Endothelial cell of umbilical vein (primary cell): Measurements from ENCODE around the gene CTSW. TPM values are rescaled to one million over a fixed set of nuclear protein-coding genes. Genes with fewer than 3 reads are reported as not detected.

Experiments
- BruUV-seq: library from RNA; stranded (reverse); fragments of 400-500 nt; replicated peaks from 2 replicates; lab custom pipeline; 2021; lab: Mats Ljungman, UMichigan
- CTCF ChIA-PET: fragments of 300-600, 350-600 bp; sonication (Branson Sonifier 250); formaldehyde crosslinking; loops from one replicate; lab custom pipeline; 2021; ENCODE audit warnings: antibody characterized with exemption, inconsistent platforms; lab: Charles Lee
- POLR2A ChIA-PET: fragments of 300-600, 350-600 bp; sonication (Branson Sonifier 250); formaldehyde crosslinking; loops from one replicate; lab custom pipeline; 2021; ENCODE audit warnings: antibody characterized with exemption, inconsistent platforms; lab: Charles Lee
- DNase-seq: peaks from one replicate; pipeline ENCODE4 v3.0.0-alpha.2; 2011; ENCODE audit warnings: low read depth, low spot score
- FAIRE-seq: peaks from 2 replicates; lab custom pipeline; 2011; peaks lifted over from hg19 to GRCh38; lab: Jason Lieb, UNC
- H2AFZ ChIP-seq: 2 replicates; pipeline ENCODE4 v1.6.0; 2012; ENCODE audit warnings: low read depth, low read length, control low read depth, inconsistent platforms
- H3K27ac ChIP-seq: 2 replicates; pipeline ENCODE4 v1.5.1; 2011; ENCODE audit warnings: low read depth, mild to moderate bottlenecking, control low read depth, low read length, moderate library complexity; ENCODE audit not compliant: insufficient read depth
- H3K27me3 ChIP-seq, 2 experiments: 2 replicates each; pipeline versions ENCODE4 v1.6.0 to v1.6.1; 2011; ENCODE audit warnings: low read length in 2 of 2, mixed read lengths in 1 of 2; ENCODE audit not compliant: control insufficient read depth in 2 of 2, insufficient read depth in 2 of 2
- H3K36me3 ChIP-seq, 2 experiments: 2 replicates in 1 of 2; 3 replicates in 1 of 2; pipeline ENCODE4 v1.5.1; 2011; ENCODE audit warnings: low read length in 2 of 2, mild to moderate bottlenecking in 1 of 2, moderate library complexity in 1 of 2; ENCODE audit not compliant: control insufficient read depth in 2 of 2, insufficient read depth in 2 of 2; ENCODE audit errors: extremely low read depth in 1 of 2
- H3K4me1 ChIP-seq: 3 replicates; pipeline ENCODE4 v1.5.1; 2011; ENCODE audit warnings: mild to moderate bottlenecking, low read length; ENCODE audit not compliant: control insufficient read depth, insufficient read depth; ENCODE audit errors: extremely low read depth
- H3K4me2 ChIP-seq: 2 replicates; pipeline ENCODE4 v1.6.1; 2011; ENCODE audit warnings: low read length, control low read depth, mixed read lengths; ENCODE audit not compliant: insufficient read depth
- H3K4me3 ChIP-seq, 3 experiments: fragments of 200-600 bp in 1 of 3; sonication (generic), shearing (Covaris generic) in 1 of 3; replicated peaks in 1 of 3; 2 replicates each; pipeline ENCODE4 v1.5.1; 2011 to 2016; ENCODE audit warnings: control low read depth in 3 of 3, low read length in 3 of 3, mild to moderate bottlenecking in 2 of 3, inconsistent platforms in 1 of 3, low read depth in 1 of 3, moderate library complexity in 1 of 3; ENCODE audit not compliant: insufficient read depth in 1 of 3
- H3K79me2 ChIP-seq: 2 replicates; pipeline ENCODE4 v1.6.0; 2012; ENCODE audit warnings: low read length, inconsistent platforms; ENCODE audit not compliant: control insufficient read depth, insufficient read depth
- H3K9ac ChIP-seq: replicated peaks from 2 replicates; pipeline ENCODE3; 2011; ENCODE audit warnings: low read length, control low read depth; ENCODE audit not compliant: insufficient read depth; ENCODE audit errors: extremely low read depth
- H3K9me1 ChIP-seq: replicated peaks from 3 replicates; pipeline ENCODE4 v1.6.0; 2011; ENCODE audit warnings: mild to moderate bottlenecking, low read length; ENCODE audit not compliant: control insufficient read depth, insufficient read depth; ENCODE audit errors: extremely low read depth
- H3K9me3 ChIP-seq: replicated peaks from 2 replicates; pipeline ENCODE4 v1.5.1; 2012; ENCODE audit warnings: low read length, inconsistent platforms; ENCODE audit not compliant: control insufficient read depth, insufficient read depth
- H4K20me1 ChIP-seq: replicated peaks from 2 replicates; pipeline ENCODE3; 2011; ENCODE audit warnings: mild to moderate bottlenecking, low read length; ENCODE audit not compliant: control insufficient read depth, insufficient read depth; ENCODE audit errors: extremely low read depth
- CTCF ChIP-seq, 2 donors: IDR thresholded peaks; 1 replicate in 1 of 2; 2 replicates in 1 of 2; pipeline ENCODE4 v1.5.1; 2011; ENCODE audit warnings: low read length in 2 of 2, mild to moderate bottlenecking in 2 of 2, moderate library complexity in 2 of 2, control low read depth in 1 of 2, inconsistent platforms in 1 of 2, low read depth in 1 of 2; ENCODE audit not compliant: insufficient read depth in 1 of 2; ENCODE audit errors: extremely low read depth in 1 of 2
- FOS ChIP-seq: IDR thresholded peaks from 2 replicates; pipeline ENCODE4 v1.6.1; 2011; ENCODE audit warnings: mild to moderate bottlenecking, low read length, moderate library complexity, borderline replicate concordance; ENCODE audit not compliant: insufficient read depth
- JUN ChIP-seq: IDR thresholded peaks from 2 replicates; pipeline ENCODE4 v1.6.1; 2011; ENCODE audit warnings: borderline replicate concordance, low read depth; ENCODE audit not compliant: insufficient read length, insufficient read depth
- POLR2A ChIP-seq: IDR thresholded peaks from 2 replicates; pipeline ENCODE4 v1.6.1; 2012; ENCODE audit warnings: low read depth, mild to moderate bottlenecking, control low read depth, low read length
- POLR2AphosphoS5 ChIP-seq: IDR thresholded peaks from 2 replicates; pipeline ENCODE4 v1.6.1; 2012; ENCODE audit warnings: low read depth, mild to moderate bottlenecking, control low read depth, low read length, moderate library complexity; ENCODE audit not compliant: insufficient read depth
- dilution Hi-C: fragments of 300-500 bp; cut with MboI; formaldehyde crosslinking; loops from one replicate; pipeline ENCODE4 v1.15.0; 2019; ENCODE audit warnings: low sequenced_read_pairs; ENCODE audit not compliant: extremely low pct_ligation_motif_present
- intact Hi-C: fragments of 100-400 bp; cut with micrococcal nuclease; formaldehyde crosslinking; loops from one replicate; pipeline ENCODE4 v1.10.0; 2022
- polyA plus RNA-seq, 4 experiments: library from polyadenylated mRNA; depleted of rRNA in 3 of 4; stranded (reverse) in 3 of 4; unstranded in 1 of 4; fragments of >200 nt; gene quantifications; 2 replicates each; pipeline versions ENCODE4 v1.2.1 to v1.2.3, GENCODE V29; 2011 to 2012; ENCODE audit warnings: missing spikeins in 1 of 4
- total RNA-seq: library from RNA; stranded (reverse); gene quantifications from 2 replicates; pipeline ENCODE4 v1.2.3, GENCODE V29; 2021

The CTSW gene
- total and polyA plus RNA-seq, 2 donors (not counting 3 experiments of a cell fraction or from before 2014, with no cell fraction given): not detected

GRCh38 chr11:65859812-65860277, 19.8 kb upstream of the CTSW start:
- Histone ChIP-seq H3K9me1 (no peaks in the 10 kb centered on the region), H2AFZ (peak overlapping the region; percentile 30), H3K4me3 (peak overlapping the region in 2 of 3 experiments; percentile 71 to 76), H4K20me1 (peaks cover 4% of the 10 kb centered on the region), H3K9me3 (no peaks in the 10 kb centered on the region), H3K4me2 (peak overlapping the region; percentile 56), H3K27ac (peak overlapping the region; percentile 77), H3K9ac (peak overlapping the region; percentile 75), H3K4me1 (peaks cover 41% of the 10 kb centered on the region), H3K27me3 (no peaks in the 10 kb centered on the region), H3K79me2 (peaks cover 64% of the 10 kb centered on the region), H3K36me3 (peaks cover 21 to 31% of the 10 kb centered on the region in 2 experiments)
- no peak for TF ChIP-seq JUN
- TF ChIP-seq POLR2AphosphoS5: no peak
- TF ChIP-seq FOS: no peak
- TF ChIP-seq POLR2A: no peak
- TF ChIP-seq CTCF (IDR thresholded peaks at IDR 0.05; ENCODE audit: extremely low read depth in 1 of 2, insufficient read depth in 1 of 2, low read depth in 1 of 2, low read length in 2 of 2): no peak
- intact Hi-C loops: loop anchor here (1.0 to 2.0 kb wide), 6 partner anchors 12 to 207 kb away; partner anchors contain the start of genes EFEMP2, FIBP, SART1 and SF3B2
- ChIA-PET CTCF (interaction anchor here (0.5 to 4.8 kb wide), 26 partner anchors 10 to 222 kb away, joined by 3 to 73 read pairs (median 4); partner anchors contain the start of genes AP5B1, CCDC85B, CTSW and EFEMP2), POLR2A (interaction anchor here (0.6 to 5.4 kb wide), 10 partner anchors 8 to 260 kb away, joined by 3 to 67 read pairs (median 4); partner anchors contain the start of genes CCDC85B, FIBP and KAT5)
- TSS peak; percentile 35 for BruUV-seq
- dilution Hi-C loops: no loop called here
- FAIRE-seq (no peak), DNase-seq (no peak)
